GM12801 (cell line): ENCODE measurements around the gene TMEM108.

Source experiments
- CTCF ChIP-seq: IDR thresholded peaks from one replicate; pipeline ENCODE4 v1.5.1; 2011; ENCODE audit warnings: control low read depth; ENCODE audit not compliant: insufficient read length; ENCODE audit errors: extremely low read depth

Gene TMEM108

GRCh38 chr3:133371181-133371580 lies 333.0 kb downstream of the TMEM108 start:
- no peak for TF ChIP-seq CTCF

DNA sequence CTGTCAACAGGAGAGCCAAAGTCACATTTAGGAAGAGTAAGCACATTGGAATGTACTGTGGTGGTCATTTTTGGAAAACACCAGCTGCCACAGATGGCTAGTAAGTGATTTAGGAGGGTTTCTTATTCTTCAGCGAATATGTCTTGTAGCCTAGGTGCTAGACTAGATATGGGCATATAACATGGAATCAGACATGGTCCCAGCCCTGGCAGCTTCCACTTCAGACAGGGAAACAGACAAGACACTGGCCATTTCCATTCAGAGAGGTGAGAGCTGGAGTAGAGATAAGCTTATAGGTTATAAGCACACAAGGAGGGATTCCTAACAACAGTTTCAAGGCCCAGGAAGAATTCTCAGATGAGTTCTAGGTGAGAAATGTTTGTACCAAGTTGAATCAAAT lies 333.5 kb downstream of the TMEM108 start:
- no peak for TF ChIP-seq CTCF

DNA sequence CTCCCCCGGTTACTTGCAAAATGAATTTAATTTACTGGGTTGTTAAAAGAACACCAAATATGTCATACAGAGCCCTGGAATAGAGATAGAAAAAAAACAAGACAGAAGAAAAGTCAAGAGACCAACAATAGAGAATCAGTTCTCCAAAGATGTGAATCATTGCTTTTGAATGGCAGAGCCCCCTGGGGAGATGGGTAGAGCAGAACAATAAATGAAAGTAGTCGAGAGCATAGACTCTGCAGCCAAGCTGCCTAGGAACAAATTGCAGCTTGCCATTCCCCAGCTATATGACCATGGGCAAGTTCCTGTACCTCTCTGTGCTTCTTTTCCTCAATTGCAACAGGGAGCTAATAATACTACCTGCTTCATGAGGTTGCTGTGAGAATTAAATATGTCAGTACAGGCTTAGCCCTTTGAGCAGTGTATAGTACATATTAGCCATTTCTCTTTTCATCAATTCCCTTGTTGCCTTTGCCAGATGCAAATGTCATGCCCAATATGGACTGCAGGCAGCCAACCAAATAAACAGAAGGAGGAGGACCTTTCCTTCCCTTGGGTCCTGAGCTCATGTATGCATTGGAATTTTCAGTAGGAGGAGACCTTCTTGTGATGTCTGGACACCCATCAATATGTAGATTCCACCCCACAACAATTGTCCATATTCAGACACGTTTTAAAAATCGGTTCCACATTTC lies 336.7 kb downstream of the TMEM108 start:
- TF ChIP-seq CTCF, result no peak

DNA sequence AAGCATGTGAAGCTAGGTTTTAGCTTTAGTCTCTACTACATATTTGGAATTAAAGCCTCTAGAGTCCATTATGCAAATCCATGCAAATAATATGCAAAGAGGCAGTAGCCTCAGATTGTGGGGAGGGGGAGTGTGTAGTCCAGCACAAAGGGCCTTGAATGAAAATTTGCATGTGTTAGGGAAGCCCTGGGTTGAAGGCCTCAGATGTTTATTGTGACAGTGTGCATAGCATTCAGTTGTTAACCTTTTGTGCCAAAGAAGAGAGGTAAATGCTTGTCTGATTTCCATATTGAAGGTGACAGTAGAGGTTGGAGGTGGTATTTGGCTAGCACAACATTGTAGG lies 337.2 kb downstream of the TMEM108 start:
- no peak for TF ChIP-seq CTCF

- no peak for TF ChIP-seq CTCF
Measured at GRCh38 chr3:133376810-133377209, 338.6 kb downstream of the TMEM108 start.

GRCh38 chr3:133377396-133377795 lies 339.2 kb downstream of the TMEM108 start:
- no peak for TF ChIP-seq CTCF

- TF ChIP-seq CTCF, result no peak
Measured at GRCh38 chr3:133379926-133380325, 341.7 kb downstream of the TMEM108 start.
